Spleen (tissue), 13 donors: ENCODE data around the gene STXBP4. TPM values are rescaled to one million over a fixed set of nuclear protein-coding genes. Genes with fewer than 3 reads are reported as not detected.

Source experiments
- DNase-seq: peaks from one replicate; pipeline ENCODE4 v3.0.0-alpha.2; 2020
- H3K27ac ChIP-seq, 8 donors: fragments of 200-600 bp; sonication (generic) in 7 of 8; 1 replicate in 4 of 8; 2 replicates in 4 of 8; pipeline versions ENCODE4 v1.5.0 to v1.8.0; 2016 to 2021; ENCODE audit warnings: inconsistent platforms in 4 of 8, mild to moderate bottlenecking in 4 of 8, moderate library complexity in 1 of 8
- H3K27me3 ChIP-seq, 7 donors: fragments of 200-600 bp; sonication (generic) in 6 of 7; replicated peaks in 1 of 7; 1 replicate in 4 of 7; 2 replicates in 3 of 7; pipeline versions ENCODE4 v1.5.0 to v1.8.0; 2016 to 2021; ENCODE audit warnings: inconsistent platforms in 3 of 7, mild to moderate bottlenecking in 1 of 7
- H3K36me3 ChIP-seq, 6 donors: fragments of 200-600 bp; sonication (generic) in 5 of 6; 1 replicate in 4 of 6; 2 replicates in 2 of 6; pipeline versions ENCODE4 v1.5.0 to v1.8.0; 2016 to 2021; ENCODE audit warnings: inconsistent platforms in 2 of 6
- H3K4me1 ChIP-seq, 6 donors: fragments of 200-600 bp; sonication (generic) in 5 of 6; 1 replicate in 3 of 6; 2 replicates in 3 of 6; pipeline versions ENCODE4 v1.5.0 to v1.8.0; 2016 to 2021; ENCODE audit warnings: inconsistent platforms in 3 of 6
- H3K4me3 ChIP-seq, 8 donors: fragments of 200-600 bp; sonication (generic) in 7 of 8; 1 replicate in 4 of 8; 2 replicates in 4 of 8; pipeline versions ENCODE4 v1.5.0 to v1.8.0; 2016 to 2021; ENCODE audit warnings: inconsistent platforms in 4 of 8, mild to moderate bottlenecking in 4 of 8, moderate library complexity in 2 of 8
- H3K9me3 ChIP-seq, 8 donors: fragments of 200-600 bp; sonication (generic) in 7 of 8; 1 replicate in 4 of 8; 2 replicates in 4 of 8; pipeline versions ENCODE4 v1.5.0 to v1.8.0; 2016 to 2021; ENCODE audit warnings: inconsistent platforms in 4 of 8
- CTCF ChIP-seq, 11 experiments: fragments of 200-600 bp in 7 of 11; fragments of 450-650 bp in 4 of 11; sonication (generic) in 4 of 11; IDR thresholded peaks in 8 of 11; conservative IDR thresholded peaks in 3 of 11; 1 replicate in 7 of 11; 2 replicates in 4 of 11; pipeline versions ENCODE4 v1.4.0 to v1.8.0; 2016 to 2021; ENCODE audit warnings: antibody characterized with exemption in 11 of 11, inconsistent platforms in 4 of 11, mild to moderate bottlenecking in 1 of 11
- POLR2A ChIP-seq, 3 donors: fragments of 450-650 bp; IDR thresholded peaks; one replicate each; pipeline ENCODE4 v1.5.1; 2017; ENCODE audit warnings: antibody characterized with exemption in 3 of 3, mild to moderate bottlenecking in 1 of 3
- POLR2AphosphoS5 ChIP-seq, 3 donors: sonication (generic); formaldehyde crosslinking; IDR thresholded peaks; one replicate each; pipeline ENCODE4 v1.5.1; 2017; ENCODE audit warnings: antibody characterized with exemption in 3 of 3
- WGBS, 5 donors: extraction: QIAGEN DNeasy Blood & Tissue Kit in 3 of 5; methylation state at CpG; one replicate each; pipeline versions ENCODE4 v1.1.5 to v1.1.7; 2013 to 2018; 5-methylcytosine and 5-hydroxymethylcytosine counted together
- intact Hi-C: fragments of 100-400 bp; cut with DNase I; formaldehyde crosslinking; loops from one replicate; pipeline ENCODE4 v1.15.0; 2023; ENCODE audit warnings: low total_unique reads
- long read RNA-seq, 2 donors: transcript quantifications; one replicate each; lab custom pipeline, GENCODE V29; 2026
- polyA plus RNA-seq, 3 donors: library from polyadenylated mRNA; stranded (reverse); fragments of 200-250 nt; gene quantifications; one replicate each; pipeline ENCODE4 v1.2.1, GENCODE V29; 2013
- total RNA-seq, 7 donors: library from RNA; depleted of rRNA in 3 of 7; stranded (reverse); fragments of >200 nt in 3 of 7; fragmentation: NEBNext Ultra II Directional in 4 of 7; extraction: Animal tissue kit (Norgen Biotek cat#: 25700) in 4 of 7; gene quantifications; one replicate each; pipeline versions ENCODE4 v1.1.0 to v1.2.1, GENCODE V29; 2016 to 2021
- donor health status: healthy with polysubstance abuse.
- donor health status: DM: no; HTN: no; CAD: no; lungs with moderate emphysema.
- donor health status: DM: no; HTN: no; CAD: no.
- donor health status: Bipolar disorder and iron deficiency.
- donor health status: healthy.
- donor health status: DM: no; HTN: no; CAD: no.
- donor health status: DM: yes; HTN: yes; CAD: no.

The STXBP4 gene
- total RNA-seq (10 to 100 TPM in 4 of 7 donors, 1 to 10 TPM in 3; 4.8 to 45.5 (median 11.4) TPM), polyA plus RNA-seq (under 1 TPM; 0.67 to 0.93 (median 0.70) TPM)
- long read RNA-seq, donor 1, full-length matches to known transcripts: 1 of 1 reads
- long read RNA-seq, donor 1, partial matches to known transcripts: 0 of 1 reads
- long read RNA-seq, donor 1, other reads (novel, unspliced or antisense): 0 of 1 reads
- long read RNA-seq, donor 2: 0 reads

GRCh38 chr17:54968262-54968987, at the start of gene STXBP4, which contains the start of gene COX11:
STXBP4 (plus strand) TSS chr17:54968765; CDS start chr17:54986220, 17,455 bp downstream.
COX11 (minus strand) TSS chr17:54968654; CDS start chr17:54968646, 8 bp downstream.
- WGBS, 5 donors: 0% methylated on average over 53 to 57 of the region's 57 CpGs
- peak; percentile 98 for DNase-seq
- TF ChIP-seq POLR2A (IDR thresholded peaks at IDR 0.05) (peak in 1 of 3 donors; percentile 79), POLR2AphosphoS5 (IDR thresholded peaks at IDR 0.05) (peak; percentile 89 to 93 (median 90)), CTCF (IDR thresholded peaks at IDR 0.05 in 8 of 11, conservative IDR thresholded peaks at IDR 0.05 in 3 of 11) (peak in 7 of 11 experiments; percentile 17 to 52 (median 41))
- intact Hi-C loops: no loop called here
- H3K36me3 ChIP-seq: peaks cover 0 to 22% (median 6%) of the 10 kb centered on the region in 6 donors
- peak within 1 kb of the TSS; percentile 74 to 90 (median 85) for H3K27ac ChIP-seq
- H3K4me1 ChIP-seq: peaks cover 10 to 50% (median 32%) of the 10 kb centered on the region in 6 donors
- peak within 1 kb of the TSS; percentile 70 to 97 (median 92) for H3K4me3 ChIP-seq
- no peaks in the 10 kb centered on the region for H3K27me3 ChIP-seq
- no peaks in the 10 kb centered on the region for H3K9me3 ChIP-seq

DNA sequence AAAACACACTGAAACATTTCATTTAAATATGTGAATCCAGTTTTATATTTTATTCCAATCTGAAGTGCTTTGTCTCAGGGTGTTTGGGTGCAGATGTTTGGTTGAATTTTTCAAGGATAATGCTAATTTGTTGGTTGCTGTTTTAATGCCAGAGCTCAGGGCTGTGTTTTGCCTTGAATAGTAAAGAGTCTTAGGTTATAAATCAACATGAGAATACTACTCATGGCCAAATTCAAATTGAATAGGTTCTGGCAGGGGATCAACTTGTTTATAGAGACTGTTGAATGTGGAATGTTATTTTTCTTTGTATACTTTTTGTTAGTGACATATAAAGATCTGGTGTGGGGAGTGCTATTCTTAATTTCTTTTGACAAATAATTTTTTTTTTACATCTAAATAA, 49.1 kb upstream of the STXBP4 start:
- intact Hi-C loops: no loop called here
- Histone ChIP-seq H3K9me3 (peaks cover 0 to 23% (median 13%) of the 10 kb centered on the region in 8 donors), H3K27me3 (no peaks in the 10 kb centered on the region), H3K27ac (no peak overlapping the region), H3K4me1 (no peaks in the 10 kb centered on the region), H3K36me3 (peaks cover 0 to 14% (median 0%) of the 10 kb centered on the region in 6 donors), H3K4me3 (no peak overlapping the region)
- TF ChIP-seq POLR2A (IDR thresholded peaks at IDR 0.05) (no peak), CTCF (IDR thresholded peaks at IDR 0.05 in 8 of 11, conservative IDR thresholded peaks at IDR 0.05 in 3 of 11) (no peak), POLR2AphosphoS5 (IDR thresholded peaks at IDR 0.05) (no peak)
- DNase-seq: no peak

GRCh38 chr17:54920819-54921218, 47.7 kb upstream of the STXBP4 start:
- 83 to 89% (median 86%) methylated on average over 6 of the region's 6 CpGs for WGBS, 5 donors
- no peak for DNase-seq
- TF ChIP-seq POLR2A (IDR thresholded peaks at IDR 0.05): no peak
- TF ChIP-seq CTCF (IDR thresholded peaks at IDR 0.05 in 8 of 11, conservative IDR thresholded peaks at IDR 0.05 in 3 of 11): no peak
- no peak for TF ChIP-seq POLR2AphosphoS5 (IDR thresholded peaks at IDR 0.05)
- Histone ChIP-seq H3K27ac (no peak overlapping the region), H3K36me3 (peaks cover 0 to 10% (median 0%) of the 10 kb centered on the region in 6 donors), H3K27me3 (no peaks in the 10 kb centered on the region), H3K4me3 (no peak overlapping the region), H3K9me3 (peaks cover 0 to 20% (median 13%) of the 10 kb centered on the region in 8 donors), H3K4me1 (no peaks in the 10 kb centered on the region)
- intact Hi-C loops: no loop called here

GRCh38 chr17:54924405-54924804, 44.2 kb upstream of the STXBP4 start:
- no peaks in the 10 kb centered on the region for H3K36me3 ChIP-seq
- H3K4me3 ChIP-seq: no peak overlapping the region
- TF ChIP-seq CTCF (IDR thresholded peaks at IDR 0.05 in 8 of 11, conservative IDR thresholded peaks at IDR 0.05 in 3 of 11): no peak
- no peak for TF ChIP-seq POLR2AphosphoS5 (IDR thresholded peaks at IDR 0.05)
- no peak for TF ChIP-seq POLR2A (IDR thresholded peaks at IDR 0.05)
- DNase-seq: no peak
- no peaks in the 10 kb centered on the region for H3K9me3 ChIP-seq
- WGBS, 5 donors: 83 to 98% (median 92%) methylated on average over 5 of the region's 5 CpGs
- H3K4me1 ChIP-seq: no peaks in the 10 kb centered on the region
- H3K27ac ChIP-seq: no peak overlapping the region
- no peaks in the 10 kb centered on the region for H3K27me3 ChIP-seq
- intact Hi-C loops: no loop called here
